Measurements from ENCODE around the gene GCK. TPM values are rescaled to one million over a fixed set of nuclear protein-coding genes. Genes with fewer than 3 reads are reported as not detected.

Gene GCK
- total RNA-seq, 1 experiment from 2014 or later = not detected

- H3K9me3 ChIP-seq (ENCODE audit: low read depth, low read length, poor library complexity, severe bottlenecking) = no peaks in the 10 kb centered on the region
- H3K4me1 ChIP-seq (ENCODE audit: insufficient read depth, low read length, poor library complexity, severe bottlenecking) = peaks cover 9% of the 10 kb centered on the region
- TF ChIP-seq EZH2 (IDR thresholded peaks at IDR 0.05; ENCODE audit: borderline replicate concordance, low read depth, low read length, poor library complexity, severe bottlenecking) (no peak), CTCF (conservative IDR thresholded peaks at IDR 0.05; ENCODE audit: low read depth, low read length) (no peak)
- peak overlapping the region; percentile 71 for H3K4me3 ChIP-seq (ENCODE audit: low read depth, low read length, poor library complexity, severe bottlenecking)
- no TSS peak for BruUV-seq (replicated peaks)
- DNase-seq (ENCODE audit: low spot score) = no peak
- H3K27ac ChIP-seq (ENCODE audit: low read depth, low read length, poor library complexity, severe bottlenecking) = peak overlapping the region; percentile 76
- H3K27me3 ChIP-seq (replicated peaks; ENCODE audit: insufficient read depth, low read depth, low read length, poor library complexity) = no peaks in the 10 kb centered on the region
- ChIA-PET POLR2A (ENCODE audit: low non-redundant PET) (interaction anchor here (0.6 kb wide), 1 partner anchor 37 kb away, joined by 3 read pairs; no protein-coding TSS in a partner anchor), CTCF (no interaction called here)
- no peaks in the 10 kb centered on the region for H3K36me3 ChIP-seq (ENCODE audit: insufficient read depth, low read length, poor library complexity, severe bottlenecking)
- intact Hi-C loops (cut with micrococcal nuclease; ENCODE audit: unreplicated experiment) = no loop called here
These were observed 84.1 kb downstream of the GCK start for GRCh38 chr7:44104860-44105771.

- ChIA-PET CTCF (no interaction called here), POLR2A (ENCODE audit: low non-redundant PET) (interaction anchor here (0.6 kb wide), 1 partner anchor 37 kb away, joined by 3 read pairs; no protein-coding TSS in a partner anchor)
- no peaks in the 10 kb centered on the region for H3K9me3 ChIP-seq (ENCODE audit: low read depth, low read length, poor library complexity, severe bottlenecking)
- no peaks in the 10 kb centered on the region for H3K36me3 ChIP-seq (ENCODE audit: insufficient read depth, low read length, poor library complexity, severe bottlenecking)
- H3K27me3 ChIP-seq (replicated peaks; ENCODE audit: insufficient read depth, low read depth, low read length, poor library complexity) = no peaks in the 10 kb centered on the region
- peak within 1 kb of the TSS; percentile 76 for H3K27ac ChIP-seq (ENCODE audit: low read depth, low read length, poor library complexity, severe bottlenecking)
- intact Hi-C loops (cut with micrococcal nuclease; ENCODE audit: unreplicated experiment) = no loop called here
- BruUV-seq (replicated peaks) = no TSS peak
- H3K4me3 ChIP-seq (ENCODE audit: low read depth, low read length, poor library complexity, severe bottlenecking) = peak within 1 kb of the TSS; percentile 71
- no peak for TF ChIP-seq CTCF (conservative IDR thresholded peaks at IDR 0.05; ENCODE audit: low read depth, low read length)
- peaks cover 16% of the 10 kb centered on the region for H3K4me1 ChIP-seq (ENCODE audit: insufficient read depth, low read length, poor library complexity, severe bottlenecking)
- DNase-seq (ENCODE audit: low spot score) = peak; percentile 49
These were observed 85.0 kb downstream of the GCK start, which contains the start of gene AEBP1 for GRCh38 chr7:44103923-44104859. Gene AEBP1, plus strand, starts transcription at chr7:44104345. Its CDS starts 321 bp downstream, at chr7:44104666.

GRCh38 chr7:44103566-44103922 lies 85.7 kb downstream of the GCK start:
- intact Hi-C loops (cut with micrococcal nuclease; ENCODE audit: unreplicated experiment) = no loop called here
- H3K4me3 ChIP-seq (ENCODE audit: low read depth, low read length, poor library complexity, severe bottlenecking) = peak overlapping the region; percentile 71
- no peaks in the 10 kb centered on the region for H3K36me3 ChIP-seq (ENCODE audit: insufficient read depth, low read length, poor library complexity, severe bottlenecking)
- DNase-seq (ENCODE audit: low spot score) = no peak
- no peaks in the 10 kb centered on the region for H3K27me3 ChIP-seq (replicated peaks; ENCODE audit: insufficient read depth, low read depth, low read length, poor library complexity)
- CTCF ChIA-PET = no interaction called here
- POLR2A ChIA-PET (ENCODE audit: low non-redundant PET) = no interaction called here
- H3K9me3 ChIP-seq (ENCODE audit: low read depth, low read length, poor library complexity, severe bottlenecking) = no peaks in the 10 kb centered on the region
- BruUV-seq (replicated peaks) = no TSS peak
- TF ChIP-seq CTCF (conservative IDR thresholded peaks at IDR 0.05; ENCODE audit: low read depth, low read length) (no peak), EZH2 (IDR thresholded peaks at IDR 0.05; ENCODE audit: borderline replicate concordance, low read depth, low read length, poor library complexity, severe bottlenecking) (no peak)
- no peak overlapping the region for H3K27ac ChIP-seq (ENCODE audit: low read depth, low read length, poor library complexity, severe bottlenecking)
- peaks cover 16% of the 10 kb centered on the region for H3K4me1 ChIP-seq (ENCODE audit: insufficient read depth, low read length, poor library complexity, severe bottlenecking)
